ENCODE measurements around the gene PITX2.
"Not testable (repeated sequence)": the region's sequence is repeated elsewhere in the genome, so short reads cannot be mapped to it uniquely, and the experiment has no call there.

The PITX2 gene

GRCh38 chr4:110609044-110609750 lies 13.7 kb downstream of the PITX2 start:
- DNase-seq = no peak

- DNase-seq = no peak
Observed at GRCh38 chr4:110605077-110605476, 17.8 kb downstream of the PITX2 start.

- DNase-seq = no peak
Observed at GRCh38 chr4:110602061-110602460, 20.8 kb downstream of the PITX2 start.

GRCh38 chr4:110597582-110597981 lies 25.3 kb downstream of the PITX2 start:
- DNase-seq = no peak

- no peak for DNase-seq
Observed at GRCh38 chr4:110596431-110596830, 26.4 kb downstream of the PITX2 start.

GRCh38 chr4:110595583-110595982 lies 27.3 kb downstream of the PITX2 start:
- no peak for DNase-seq

GRCh38 chr4:110589297-110589696 lies 33.6 kb downstream of the PITX2 start:
- DNase-seq = no peak

GRCh38 chr4:110587666-110588285 lies 35.1 kb downstream of the PITX2 start:
- DNase-seq = no peak

- DNase-seq = peak; percentile 14
Observed at GRCh38 chr4:110586131-110586850, 36.6 kb downstream of the PITX2 start.

GRCh38 chr4:110576696-110577095 lies 46.2 kb downstream of the PITX2 start:
- DNase-seq = not testable (repeated sequence)

All from DMS 273 treated with DMSO at 0.1 percent for 48 hours (cell line).